Activated CD8-positive, alpha-beta memory T cell treated with anti-CD3 and anti-CD28 coated beads for 36 hours (primary cell): ENCODE results near the gene WHAMM. TPM values are rescaled to one million over a fixed set of nuclear protein-coding genes. Genes with fewer than 3 reads are reported as not detected.
"Not testable (repeated sequence)": the region's sequence is repeated elsewhere in the genome, so short reads cannot be mapped to it uniquely, and the experiment has no call there.

Experiments
- CTCF ChIA-PET: fragments of 350-600 bp; sonication (Branson Sonifier 250); formaldehyde crosslinking; loops from one replicate; lab custom pipeline; 2021; ENCODE audit warnings: antibody characterized with exemption; lab: Charles Lee
- POLR2A ChIA-PET: fragments of 350-600 bp; sonication (Branson Sonifier 250); formaldehyde crosslinking; loops from one replicate; lab custom pipeline; 2021; ENCODE audit warnings: antibody characterized with exemption; lab: Charles Lee
- total RNA-seq, 2 experiments: library from RNA; stranded (reverse); gene quantifications; one replicate each; pipeline ENCODE4 v1.2.3, GENCODE V29; 2021

WHAMM gene
- total RNA-seq, 2 experiments from 2014 or later = 5.5 to 6.1 TPM

DNA sequence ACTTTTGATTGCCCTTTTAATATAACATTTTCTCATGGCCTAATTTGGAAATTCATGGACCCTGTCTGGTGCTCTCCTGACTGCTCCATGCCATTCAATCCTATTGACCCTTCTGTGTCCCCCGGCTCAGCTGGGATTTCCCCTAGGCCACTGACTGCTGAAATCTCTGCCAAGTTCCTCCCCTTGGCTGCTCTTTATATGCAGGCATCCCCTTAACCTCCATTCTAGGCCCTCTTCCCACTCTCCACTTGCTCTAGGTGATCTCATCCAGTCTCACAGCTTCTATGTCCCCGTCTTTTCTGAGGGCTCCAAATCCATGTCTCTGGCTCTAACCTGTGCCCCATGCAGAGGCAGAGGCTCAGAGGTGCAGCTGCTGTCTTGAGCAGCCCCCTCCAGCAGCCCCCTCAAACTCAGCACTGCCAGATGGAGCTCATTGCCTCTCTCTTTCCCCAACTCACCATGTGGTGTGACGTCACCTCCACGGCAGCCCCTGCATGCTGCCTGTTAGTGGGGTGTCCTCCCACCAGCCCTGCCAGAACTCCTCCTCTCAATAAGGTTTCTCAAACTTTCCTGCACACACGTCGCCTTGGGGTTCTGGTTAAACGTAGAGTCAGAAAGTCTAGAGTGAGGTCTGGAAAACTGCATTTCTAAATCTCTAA lies 10.1 kb upstream of the WHAMM start:
- ChIA-PET CTCF (no interaction called here), POLR2A (no interaction called here)

DNA sequence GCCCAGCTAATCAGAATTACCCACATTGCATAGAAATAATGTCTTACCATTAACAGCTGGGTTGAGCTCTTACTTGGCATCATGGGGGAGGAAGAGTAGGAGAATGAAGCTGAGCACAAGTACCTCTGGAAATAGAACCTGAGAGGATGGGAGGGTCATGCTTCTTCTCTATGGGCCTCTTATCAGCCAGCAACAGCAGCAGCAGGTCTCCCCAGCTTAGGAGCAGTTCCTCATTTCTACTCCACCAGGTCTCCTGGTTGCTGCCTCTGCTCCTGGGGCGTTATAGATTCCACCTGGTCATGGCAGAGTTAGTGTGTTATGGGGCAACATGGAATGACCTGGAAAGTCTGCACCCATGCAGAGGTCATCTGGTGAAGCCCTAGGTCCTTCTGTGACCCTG lies 6.9 kb upstream of the WHAMM start:
- ChIA-PET CTCF (no interaction called here), POLR2A (no interaction called here)

DNA sequence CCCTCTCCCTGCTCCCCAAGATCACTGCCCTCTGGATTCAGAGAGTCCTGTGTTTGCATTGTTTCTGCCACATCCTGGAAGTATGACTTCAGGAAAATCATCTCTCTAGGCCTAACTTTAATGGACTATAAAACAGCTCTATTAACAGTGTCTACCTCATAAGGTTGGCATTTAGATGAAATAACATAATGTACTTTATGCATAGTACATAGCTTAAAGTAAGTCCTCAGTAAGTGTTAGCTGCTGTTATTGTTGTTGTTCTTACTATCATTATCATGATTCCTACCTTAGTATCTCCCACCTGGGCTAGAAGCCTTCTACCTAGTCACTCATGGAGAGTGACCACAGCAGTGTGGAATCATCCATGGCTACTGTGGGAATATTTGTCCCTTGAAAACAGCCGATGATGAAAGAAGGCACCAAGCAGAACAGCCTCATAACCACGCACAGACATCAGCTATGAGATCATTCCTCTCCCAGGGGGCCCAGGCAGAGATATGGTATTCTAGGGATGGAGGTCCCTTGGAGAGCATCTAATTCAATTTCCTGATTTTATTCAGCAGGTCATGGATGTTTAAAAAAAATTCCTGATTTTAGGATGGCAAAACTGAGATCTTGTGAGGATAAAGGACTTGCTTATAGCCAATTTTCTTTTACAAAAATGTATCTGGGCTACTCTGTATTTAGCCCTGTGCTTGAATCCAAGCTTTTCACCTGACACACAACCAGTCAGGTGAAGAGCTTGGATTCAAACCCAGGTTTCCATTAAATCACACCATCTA lies 5.4 kb upstream of the WHAMM start:
- POLR2A ChIA-PET = interaction anchor here (0.5 kb wide), 1 partner anchor 72 kb away, joined by 11 read pairs; no protein-coding TSS in a partner anchor
- CTCF ChIA-PET = interaction anchor here (1.0 kb wide), 1 partner anchor 263 kb away, joined by 3 read pairs; no protein-coding TSS in a partner anchor

DNA sequence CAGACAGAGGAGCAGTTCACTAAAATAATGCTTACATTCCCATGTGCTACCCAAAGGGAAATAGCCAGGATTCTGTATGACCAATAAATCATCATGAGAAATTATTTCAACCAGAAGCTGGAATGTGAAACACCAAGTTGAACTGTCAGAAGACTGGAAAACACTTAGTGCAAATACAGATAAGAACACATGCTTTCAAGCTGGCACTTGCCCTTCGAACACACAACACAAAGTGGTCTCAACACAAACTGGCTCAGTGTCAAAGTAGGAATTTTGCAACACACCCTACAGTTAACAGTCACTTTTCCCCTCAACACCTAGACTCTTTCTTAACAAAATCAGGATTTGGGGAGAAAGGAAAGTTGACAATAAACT lies 4.9 kb upstream of the WHAMM start:
- ChIA-PET POLR2A (no interaction called here), CTCF (interaction anchor here (1.0 kb wide), 1 partner anchor 262 kb away, joined by 3 read pairs; no protein-coding TSS in a partner anchor)

DNA sequence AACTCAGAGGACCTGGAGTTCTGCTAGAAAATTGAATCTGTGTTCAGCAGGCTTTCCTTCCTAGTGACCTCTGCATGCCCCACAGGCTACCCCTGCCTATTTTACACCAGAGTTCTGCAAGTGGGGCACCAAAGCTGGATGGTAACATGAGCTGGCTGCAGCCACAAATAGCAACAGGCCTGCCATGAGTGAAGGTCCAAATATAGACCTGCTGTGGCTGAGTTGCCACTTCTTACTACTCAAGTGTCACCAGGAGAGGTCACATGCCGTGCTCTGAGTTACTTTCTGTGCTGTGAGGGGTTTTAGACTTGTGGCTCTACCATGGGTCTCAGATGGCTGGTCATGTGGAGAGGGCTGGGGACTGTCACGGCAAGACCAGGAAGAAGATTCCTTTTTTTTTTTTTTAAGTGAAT lies 3.4 kb upstream of the WHAMM start, which contains the start of gene FSD2:
Gene FSD2 (minus strand): TSS at position 76 of the 413 bp plus-strand sequence. CDS start 18,679 bp downstream, outside the sequence.
- ChIA-PET POLR2A (interaction anchor here (0.7 kb wide), 1 partner anchor 261 kb away, joined by 5 read pairs; no protein-coding TSS in a partner anchor), CTCF (no interaction called here)

DNA sequence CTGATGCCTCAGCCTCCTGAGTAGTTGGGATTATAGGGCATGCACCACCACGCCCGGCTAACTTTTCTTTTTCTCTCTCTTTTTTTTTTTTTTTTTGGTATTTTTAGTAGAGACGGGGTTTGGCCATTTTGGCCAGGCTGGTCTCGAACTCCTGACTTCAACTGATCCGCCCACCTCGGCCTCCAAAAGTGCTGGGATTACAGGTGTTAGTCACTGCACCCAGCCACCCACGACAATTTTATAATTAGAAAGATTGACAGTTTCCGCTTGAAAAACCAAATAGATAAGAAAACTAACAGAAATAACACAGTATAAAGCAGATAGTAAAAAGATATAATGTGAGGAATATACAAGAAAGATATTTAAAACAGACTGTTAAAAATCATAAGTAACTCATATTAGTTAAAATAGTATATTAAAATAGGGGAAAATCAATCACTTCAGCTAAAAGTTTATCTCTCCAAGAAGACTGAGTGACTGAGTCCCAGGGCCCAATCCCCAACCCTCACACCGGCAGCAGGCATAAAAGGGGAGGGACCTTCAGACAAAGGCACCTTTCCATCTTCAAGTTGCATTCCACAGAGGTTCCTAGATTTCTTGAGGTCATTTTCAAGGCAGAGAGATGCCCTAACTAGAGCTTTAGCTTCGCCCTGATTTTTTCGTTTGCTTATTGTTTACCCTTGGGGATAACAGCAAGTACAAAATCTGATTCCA lies 1.4 kb upstream of the WHAMM start:
- ChIA-PET CTCF (interaction anchor here (0.6 to 1.1 kb wide), 2 partner anchors 12 to 268 kb away, joined by 4 to 5 read pairs; partner anchors contain the start of gene RPS17), POLR2A (interaction anchor here (1.1 to 1.3 kb wide), 2 partner anchors 56 to 58 kb away, joined by 3 read pairs; no protein-coding TSS in a partner anchor)

DNA sequence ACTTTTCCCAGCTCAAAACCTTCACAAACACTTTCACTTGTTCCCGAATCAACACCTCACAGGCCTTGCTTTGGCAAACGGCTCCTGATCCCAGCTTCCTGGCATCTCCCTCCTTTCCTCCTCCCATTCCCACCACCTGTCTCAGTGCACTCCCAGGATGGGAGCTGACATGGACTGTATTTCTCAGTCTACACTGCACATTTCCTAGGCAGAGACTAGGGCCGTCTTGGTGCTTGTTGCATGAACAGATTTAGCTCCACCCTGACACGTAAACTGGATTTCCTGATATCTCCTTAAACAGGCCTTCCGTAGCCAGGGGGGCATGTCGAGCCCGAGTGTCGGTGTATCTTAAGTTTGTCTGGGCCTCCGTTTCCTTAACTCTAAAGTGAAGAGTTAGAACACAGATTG lies 790 bp upstream of the WHAMM start:
- ChIA-PET POLR2A (interaction anchor here (0.6 to 1.3 kb wide), 4 partner anchors 57 to 268 kb away, joined by 3 read pairs; partner anchors contain the start of gene RPS17), CTCF (interaction anchor here (0.6 to 1.6 kb wide), 3 partner anchors 8 to 269 kb away, joined by 3 to 5 read pairs (median 4); partner anchors contain the start of gene RPS17)

DNA sequence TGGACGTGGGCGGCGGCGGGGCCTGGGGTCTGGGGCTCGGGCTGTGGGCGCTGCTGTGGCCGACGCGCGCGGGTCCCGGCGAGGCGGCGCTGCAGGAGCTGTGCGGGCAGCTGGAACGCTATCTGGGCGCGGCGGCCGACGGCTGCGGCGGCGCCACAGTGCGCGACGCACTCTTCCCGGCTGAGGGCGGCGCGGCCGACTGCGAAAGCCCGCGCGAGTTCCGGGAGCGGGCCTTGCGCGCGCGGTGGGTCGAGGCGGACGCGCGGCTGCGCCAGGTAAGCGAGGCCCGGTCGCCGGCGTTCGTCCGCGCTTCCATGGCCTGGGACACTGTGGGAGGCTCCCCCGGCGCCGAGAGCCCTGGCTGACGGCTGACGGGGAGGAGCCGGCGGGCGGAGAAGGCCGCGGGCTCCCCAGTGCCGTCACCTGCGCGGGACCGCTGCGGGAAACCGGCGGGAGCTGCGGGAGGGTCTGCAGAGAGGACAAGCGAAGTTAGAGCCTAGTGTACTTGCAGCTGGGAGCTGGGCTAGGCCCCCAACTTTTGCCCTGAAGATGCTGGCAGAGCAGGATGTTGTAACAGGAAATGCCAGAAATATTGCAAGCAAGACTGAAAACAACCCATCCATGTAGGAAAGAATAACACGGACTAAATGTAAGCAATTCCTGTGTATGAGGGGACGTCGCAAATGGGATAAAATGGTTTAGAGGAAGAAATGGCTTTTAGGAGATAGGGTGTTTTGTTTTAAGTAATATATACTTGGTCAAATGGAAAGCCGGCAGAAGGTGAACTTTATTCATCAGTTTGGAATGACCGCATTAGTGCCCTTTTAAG lies 847 bp downstream of the WHAMM start:
- ChIA-PET POLR2A (interaction anchor here (0.9 to 2.5 kb wide), 8 partner anchors 20 to 275 kb away, joined by 3 to 12 read pairs (median 4); partner anchors contain the start of gene RPS17), CTCF (interaction anchor here (1.1 to 1.6 kb wide), 2 partner anchors 10 to 23 kb away, joined by 3 to 4 read pairs; no protein-coding TSS in a partner anchor)

DNA sequence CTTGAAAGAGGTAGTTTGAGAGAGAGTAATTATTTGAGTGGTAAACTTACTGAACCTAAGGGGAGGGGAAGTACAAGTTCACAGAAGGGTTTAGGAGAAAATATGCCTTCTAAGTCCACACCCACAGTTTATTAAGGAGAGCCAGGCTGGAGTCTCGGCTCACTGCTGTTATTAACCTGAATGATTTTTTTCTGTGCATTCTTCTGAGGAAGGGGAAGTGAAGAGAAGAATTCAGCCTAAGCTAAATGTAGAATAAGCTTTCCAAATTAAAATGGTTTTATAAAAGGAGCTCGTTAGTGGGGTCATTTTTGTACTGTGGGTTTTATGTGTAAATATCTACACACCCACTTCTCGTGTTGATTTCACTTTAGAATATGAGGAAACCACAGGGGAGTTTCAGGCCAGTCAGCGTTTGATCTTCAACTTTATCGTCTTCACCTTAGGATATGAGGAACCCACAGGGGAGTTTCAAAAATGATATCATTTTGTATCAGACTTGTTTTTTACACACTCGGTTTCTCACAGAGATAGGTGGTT lies 1.5 kb downstream of the WHAMM start:
- CTCF ChIA-PET = interaction anchor here (1.0 to 1.1 kb wide), 2 partner anchors 19 to 22 kb away, joined by 3 to 4 read pairs; no protein-coding TSS in a partner anchor
- POLR2A ChIA-PET = interaction anchor here (0.9 to 2.5 kb wide), 8 partner anchors 20 to 275 kb away, joined by 3 to 12 read pairs (median 4); partner anchors contain the start of gene RPS17

DNA sequence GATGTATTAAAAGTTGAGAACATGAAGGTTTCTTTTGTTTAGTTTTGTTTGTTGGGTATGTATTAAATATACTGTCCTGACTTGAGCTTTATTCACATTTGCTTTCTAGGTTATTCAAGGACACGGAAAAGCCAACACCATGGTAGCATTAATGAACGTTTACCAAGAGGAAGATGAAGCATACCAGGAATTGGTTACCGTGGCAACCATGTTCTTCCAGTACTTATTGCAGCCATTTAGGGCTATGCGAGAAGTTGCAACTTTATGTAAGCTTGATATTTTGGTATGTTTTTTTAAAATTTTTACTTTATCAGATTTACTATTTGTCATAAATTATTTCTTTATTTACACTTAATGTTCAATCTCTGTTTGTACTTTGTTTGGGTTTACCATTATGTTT lies 3.6 kb downstream of the WHAMM start:
- POLR2A ChIA-PET = no interaction called here
- CTCF ChIA-PET = interaction anchor here (1.9 kb wide), 1 partner anchor 187 kb away, joined by 8 read pairs; no protein-coding TSS in a partner anchor

DNA sequence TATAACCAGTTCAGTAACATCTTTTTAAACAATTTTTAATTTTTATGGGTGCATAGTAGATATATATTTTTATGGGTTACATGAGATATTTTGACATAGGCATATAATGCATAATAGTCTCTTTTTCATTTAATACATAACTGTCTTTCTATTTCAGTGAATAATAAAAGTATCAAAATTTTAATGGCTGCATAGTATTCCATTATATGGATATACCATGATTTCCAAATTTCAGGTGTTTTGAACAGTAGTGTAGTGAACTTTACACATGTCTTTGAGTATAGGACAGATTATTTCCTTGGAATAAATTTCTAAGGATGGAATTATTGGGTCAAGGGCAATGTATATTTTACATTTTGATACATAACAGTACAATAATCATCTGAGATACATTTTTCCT lies 10.7 kb downstream of the WHAMM start:
- ChIA-PET POLR2A (no interaction called here), CTCF (no interaction called here)

DNA sequence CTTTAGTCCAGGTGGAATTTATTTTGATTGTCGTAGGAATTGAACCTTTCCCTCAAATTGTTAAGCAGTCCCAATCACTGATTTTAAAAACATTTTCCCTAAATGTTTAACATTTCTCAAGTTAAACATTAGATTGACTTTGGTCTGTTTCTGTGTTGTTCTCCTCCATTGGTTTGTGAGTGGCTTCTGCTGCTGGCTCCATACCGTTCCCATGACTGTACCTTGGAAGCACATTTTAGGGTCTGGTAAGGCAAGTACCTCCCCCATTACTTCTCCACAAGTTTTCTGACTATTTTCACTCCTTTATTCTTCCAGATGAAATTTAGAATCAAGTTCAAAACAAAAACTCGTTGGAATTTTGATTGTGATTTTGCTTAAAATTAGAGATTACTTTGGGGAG lies 12.0 kb downstream of the WHAMM start:
- POLR2A ChIA-PET, CTCF ChIA-PET: not testable (repeated sequence)

DNA sequence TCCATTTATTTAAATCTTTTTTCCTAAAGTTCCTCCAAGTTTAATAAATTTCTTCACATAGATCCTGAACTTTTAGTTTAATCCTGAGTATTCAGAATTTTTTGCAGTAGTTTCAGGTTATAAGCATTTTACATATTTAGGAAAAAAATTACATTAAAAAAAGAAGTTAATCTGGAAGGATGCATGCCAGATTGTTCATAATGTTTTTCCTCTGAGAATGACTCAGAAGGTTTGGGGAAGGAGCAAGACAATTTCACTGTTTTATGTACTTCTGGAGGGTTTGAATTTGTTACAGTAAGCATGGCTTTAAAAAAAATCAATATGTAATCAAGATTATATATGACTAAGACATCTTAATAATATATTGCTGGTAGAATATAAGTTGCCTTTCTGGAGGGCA lies 12.4 kb downstream of the WHAMM start:
- CTCF ChIA-PET, POLR2A ChIA-PET: not testable (repeated sequence)

DNA sequence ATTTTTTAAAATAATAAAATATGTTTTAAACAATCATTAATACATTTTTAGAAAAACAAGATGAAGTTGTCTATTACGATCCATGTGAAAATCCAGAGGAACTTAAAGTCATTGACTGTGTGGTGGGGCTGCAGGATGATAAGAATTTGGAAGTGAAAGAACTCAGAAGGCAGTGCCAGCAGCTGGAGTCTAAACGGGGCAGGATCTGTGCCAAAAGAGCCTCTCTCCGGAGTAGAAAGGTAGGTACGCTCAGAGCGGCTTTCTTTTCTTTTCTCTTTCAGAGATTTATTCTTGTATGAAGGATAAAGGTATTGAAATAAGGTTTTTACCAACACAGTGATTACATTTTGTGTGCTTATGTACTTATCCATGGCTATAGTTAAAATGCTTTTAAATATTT lies 13.6 kb downstream of the WHAMM start:
- ChIA-PET POLR2A (no interaction called here), CTCF (no interaction called here)

DNA sequence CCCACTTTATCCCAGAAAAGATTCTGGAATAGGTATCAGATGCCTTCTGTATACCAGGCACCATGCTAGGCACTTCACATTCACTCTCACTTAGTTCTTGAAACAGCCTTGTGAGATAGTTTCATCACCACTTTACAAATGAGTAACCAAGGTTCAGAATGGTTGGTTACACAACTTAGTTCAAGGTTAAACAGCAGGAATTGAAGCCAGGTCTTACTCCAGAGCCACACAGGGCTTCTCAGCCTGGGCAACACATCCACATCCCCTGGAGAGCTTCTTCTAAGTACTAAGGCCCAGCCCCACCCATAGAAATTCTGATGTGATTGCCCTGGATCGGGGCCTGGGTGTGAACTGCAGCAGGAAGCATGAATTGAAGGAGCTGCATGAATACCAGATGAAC lies 18.6 kb downstream of the WHAMM start:
- ChIA-PET CTCF (no interaction called here), POLR2A (no interaction called here)

DNA sequence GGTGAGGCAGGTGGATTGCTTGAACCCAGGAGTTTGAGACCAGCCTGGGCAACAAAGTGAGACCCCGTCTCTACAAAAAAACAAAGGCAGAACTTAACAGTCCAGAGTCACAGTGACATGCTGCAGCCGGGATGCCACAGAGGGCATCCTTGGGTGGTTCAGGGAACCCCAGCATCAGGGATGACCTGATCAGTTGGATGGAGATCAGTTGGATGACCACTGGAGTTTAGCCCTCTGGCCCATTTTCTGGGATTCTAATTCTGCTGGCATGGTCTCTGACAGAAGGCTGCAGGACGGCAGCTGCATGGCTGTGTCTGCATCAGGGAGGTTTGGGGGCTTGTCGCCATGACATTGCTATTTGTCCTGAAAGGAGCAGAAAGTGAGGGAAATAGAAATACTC lies 19.8 kb downstream of the WHAMM start:
- ChIA-PET CTCF (interaction anchor here (1.1 kb wide), 1 partner anchor 18 kb away, joined by 3 read pairs; no protein-coding TSS in a partner anchor), POLR2A (no interaction called here)

DNA sequence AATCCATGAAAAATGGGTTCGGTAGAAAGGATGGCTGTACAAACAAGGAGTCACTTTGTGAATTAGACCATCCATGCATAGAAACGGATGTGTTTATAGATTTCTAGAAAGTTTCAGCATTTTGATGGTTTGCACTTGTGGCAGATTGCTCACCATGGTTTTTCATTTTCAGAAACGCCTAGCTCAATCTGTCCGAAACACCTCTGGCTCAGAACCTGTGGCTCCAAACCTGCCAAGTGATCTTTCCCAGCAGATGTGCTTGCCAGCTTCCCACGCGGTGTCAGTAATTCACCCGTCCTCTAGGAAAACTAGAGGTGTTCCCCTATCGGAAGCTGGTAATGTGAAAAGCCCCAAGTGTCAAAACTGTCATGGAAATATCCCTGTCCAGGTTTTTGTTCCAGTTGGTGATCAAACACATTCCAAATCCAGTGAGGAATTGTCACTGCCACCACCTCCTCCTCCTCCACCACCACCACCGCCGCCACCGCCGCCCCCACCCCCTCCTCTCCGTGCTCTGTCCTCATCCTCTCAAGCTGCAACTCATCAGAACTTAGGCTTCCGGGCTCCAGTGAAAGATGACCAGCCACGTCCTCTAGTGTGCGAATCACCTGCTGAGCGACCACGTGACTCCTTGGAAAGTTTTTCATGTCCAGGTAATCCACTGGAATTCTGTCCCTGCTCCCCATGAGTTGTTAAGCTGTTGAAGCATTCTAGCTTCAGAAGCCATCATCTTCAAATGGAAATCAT lies 21.2 kb downstream of the WHAMM start:
- CTCF ChIA-PET = interaction anchor here (1.1 kb wide), 2 partner anchors 19 to 169 kb away, joined by 3 read pairs; no protein-coding TSS in a partner anchor

More for the DNA sequence above, 21.2 kb downstream of the WHAMM start:
- POLR2A ChIA-PET = interaction anchor here (1.5 kb wide), 1 partner anchor 19 kb away, joined by 10 read pairs; no protein-coding TSS in a partner anchor
